ENCODE data around the gene MSLN.

GRCh38 chr16:719815-720446 lies 40.6 kb upstream of the MSLN start:
- TF ChIP-seq EZH2 (IDR thresholded peaks at IDR 0.05; ENCODE audit: low read length) (no peak), CTCF (optimal IDR thresholded peaks at IDR 0.05 in 1 of 3, IDR thresholded peaks at IDR 0.05 in 1 of 3, conservative IDR thresholded peaks at IDR 0.05 in 1 of 3; ENCODE audit: extremely low read depth in 1 of 3, insufficient read depth in 2 of 3, low read length in 3 of 3) (peak; percentile 49 to 65 (median 57))
